SK-N-SH treated with all-trans-retinoic acid at 6 μM for 48 hours (cell line): ENCODE data around the gene SRGAP1.
"Not testable (repeated sequence)": the region's sequence is repeated elsewhere in the genome, so short reads cannot be mapped to it uniquely, and the experiment has no call there.

Experiments used
- BACH2 ChIP-seq: fragments of 250-450 bp; sonication (Bioruptor Pico); IDR thresholded peaks from 2 replicates; pipeline ENCODE4 v1.9.0; 2021; ENCODE audit warnings: mild to moderate bottlenecking, borderline replicate concordance
- CREB5 ChIP-seq: fragments of 250-450 bp; sonication (Bioruptor Pico); IDR thresholded peaks from 2 replicates; pipeline ENCODE4 v1.5.1; 2020; ENCODE audit warnings: low read depth, mild to moderate bottlenecking, moderate library complexity
- CSDC2 ChIP-seq: fragments of 250-450 bp; sonication (Bioruptor Pico); IDR thresholded peaks from 2 replicates; pipeline ENCODE4 v1.5.0; 2020; ENCODE audit warnings: mild to moderate bottlenecking, moderate library complexity
- ESRRG ChIP-seq: fragments of 250-450 bp; sonication (Bioruptor Pico); IDR thresholded peaks from 2 replicates; pipeline ENCODE4 v1.6.1; 2021; ENCODE audit warnings: mild to moderate bottlenecking
- GLIS3 ChIP-seq: fragments of 250-450 bp; sonication (Bioruptor Pico); IDR thresholded peaks from 2 replicates; pipeline ENCODE4 v1.5.0; 2020; ENCODE audit warnings: mild to moderate bottlenecking, moderate library complexity
- PATZ1 ChIP-seq: fragments of 250-450 bp; sonication (Bioruptor Pico); IDR thresholded peaks from 2 replicates; pipeline ENCODE4 v1.8.0; 2020; ENCODE audit warnings: mild to moderate bottlenecking, moderate library complexity, borderline replicate concordance
- PPARA ChIP-seq: fragments of 250-450 bp; sonication (Bioruptor Pico); IDR thresholded peaks from 2 replicates; pipeline ENCODE4 v1.5.0; 2020; ENCODE audit warnings: mild to moderate bottlenecking, borderline replicate concordance
- RARB ChIP-seq: fragments of 250-450 bp; sonication (Bioruptor Pico); IDR thresholded peaks from 2 replicates; pipeline ENCODE4 v1.8.0; 2021; ENCODE audit warnings: mild to moderate bottlenecking, moderate library complexity
- ZC3H10 ChIP-seq: fragments of 250-450 bp; sonication (Bioruptor Pico); IDR thresholded peaks from 2 replicates; pipeline ENCODE4 v1.5.1; 2021; ENCODE audit warnings: mild to moderate bottlenecking, moderate library complexity
- ZFP3 ChIP-seq: fragments of 250-450 bp; sonication (Bioruptor Pico); IDR thresholded peaks from 2 replicates; pipeline ENCODE4 v1.5.0; 2020; ENCODE audit warnings: mild to moderate bottlenecking, moderate library complexity
- ZNF565 ChIP-seq: fragments of 450-650 bp; formaldehyde crosslinking; conservative IDR thresholded peaks from 2 replicates; pipeline ENCODE4 v1.5.0; 2020; ENCODE audit warnings: low read depth, mild to moderate bottlenecking, moderate library complexity
- ZNF8 ChIP-seq: fragments of 450-650 bp; formaldehyde crosslinking; IDR thresholded peaks from 2 replicates; pipeline ENCODE4 v1.5.0; 2020; ENCODE audit warnings: mild to moderate bottlenecking, moderate library complexity

GRCh38 chr12:63859880-63860279 is 15.4 kb downstream of the SRGAP1 start:
- TF ChIP-seq ZFP3 (CRISPR knock-in tag); ZNF8; CREB5 (CRISPR knock-in tag); RARB (CRISPR knock-in tag); PATZ1; ESRRG (CRISPR knock-in tag); ZNF565 (CRISPR knock-in tag); ZC3H10; PPARA; GLIS3 (CRISPR knock-in tag); BACH2 (CRISPR knock-in tag); CSDC2: not testable (repeated sequence)
